NCI-H345 treated with DMSO at 0.1 percent for 48 hours (cell line): ENCODE measurements around the gene ATXN7L2.
A peak's percentile ranks its signal among the peaks of the same experiment; 100 is the strongest.

Experiments
- DNase-seq: peaks from one replicate; lab custom pipeline; 2025; ENCODE audit not compliant: unreplicated experiment; lab: John Stamatoyannopoulos, UW

Gene ATXN7L2

DNA sequence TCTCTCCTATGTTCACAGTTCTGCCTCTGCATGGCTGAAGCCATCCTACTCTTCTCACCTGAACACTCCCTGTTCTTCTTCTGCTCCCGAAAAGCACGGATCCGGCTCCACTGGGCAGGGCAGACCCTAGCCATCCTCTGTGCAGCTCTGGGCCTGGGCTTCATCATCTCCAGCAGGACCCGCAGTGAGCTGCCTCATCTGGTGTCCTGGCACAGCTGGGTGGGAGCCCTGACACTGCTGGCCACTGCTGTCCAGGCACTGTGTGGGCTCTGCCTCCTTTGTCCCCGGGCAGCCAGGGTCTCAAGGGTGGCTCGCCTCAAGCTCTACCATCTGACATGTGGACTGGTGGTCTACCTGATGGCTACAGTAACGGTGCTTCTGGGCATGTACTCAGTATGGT is 12.0 kb downstream of the ATXN7L2 start:
- DNase-seq = no peak

DNA sequence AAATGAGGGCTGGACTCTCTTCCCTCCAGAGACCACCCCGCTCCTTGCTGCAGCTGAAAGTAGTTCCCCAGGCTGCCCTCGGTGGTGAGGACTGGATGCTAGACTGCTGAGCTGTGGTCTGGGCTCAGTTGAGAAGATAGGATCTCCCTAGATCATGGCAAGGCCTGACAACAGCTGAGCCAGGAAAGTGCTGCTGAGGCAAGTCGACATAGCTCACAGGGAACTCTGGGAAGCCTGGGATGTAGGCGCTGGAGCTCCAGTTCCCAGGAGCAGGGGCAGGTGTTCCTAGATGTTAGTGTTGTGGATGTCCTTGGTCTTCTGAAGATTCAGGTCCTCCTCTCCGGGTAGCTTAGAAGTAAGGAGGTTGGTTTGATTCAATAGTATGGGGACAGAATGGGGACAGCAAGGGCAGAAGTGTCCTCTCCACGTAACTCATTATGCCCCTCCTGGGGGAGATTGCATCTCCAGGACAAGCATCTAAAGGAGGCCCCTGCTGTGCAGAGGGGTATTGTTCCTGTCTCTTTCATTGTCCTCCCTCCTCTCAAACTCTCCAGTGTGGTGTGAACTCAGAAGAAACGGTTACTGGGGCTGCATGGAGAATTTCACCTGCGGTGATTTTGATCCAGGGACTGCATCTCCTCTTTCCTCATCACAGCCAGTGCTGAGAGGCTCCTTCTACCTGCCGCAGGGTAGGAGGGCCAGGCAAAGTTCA is 13.9 kb downstream of the ATXN7L2 start:
- DNase-seq = no peak

DNA sequence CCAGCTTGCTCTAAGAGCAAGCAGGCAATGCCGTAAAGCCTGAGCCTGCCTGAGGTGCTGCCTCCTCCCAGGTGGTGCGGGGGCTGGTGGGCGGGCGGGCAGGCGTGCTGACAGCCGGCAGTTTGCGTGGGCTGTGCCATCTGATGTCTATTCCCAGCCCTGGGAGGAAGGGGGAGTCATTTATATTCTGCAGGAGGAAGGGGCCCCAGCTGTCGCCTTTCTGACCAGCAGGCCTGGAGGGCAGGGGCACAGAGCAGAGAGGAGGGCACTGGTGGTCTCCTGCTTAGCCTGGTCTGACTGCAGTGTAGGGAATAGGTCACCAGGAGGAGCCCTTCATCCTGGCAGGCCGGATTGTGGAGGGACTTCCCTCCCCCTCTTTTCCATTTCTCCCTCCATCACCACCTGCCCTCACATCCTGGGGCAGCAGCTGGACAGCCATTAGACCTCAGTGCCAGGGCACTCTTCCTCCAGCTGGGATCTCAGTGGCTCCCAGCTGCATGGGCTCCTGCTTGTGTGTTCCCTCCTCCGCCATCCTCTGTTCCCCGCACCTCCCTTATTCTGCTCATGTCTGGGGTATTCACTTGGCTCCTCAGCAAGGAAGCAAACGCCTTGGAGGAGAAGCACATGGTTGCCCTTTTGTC is 14.6 kb downstream of the ATXN7L2 start:
- DNase-seq = no peak

DNA sequence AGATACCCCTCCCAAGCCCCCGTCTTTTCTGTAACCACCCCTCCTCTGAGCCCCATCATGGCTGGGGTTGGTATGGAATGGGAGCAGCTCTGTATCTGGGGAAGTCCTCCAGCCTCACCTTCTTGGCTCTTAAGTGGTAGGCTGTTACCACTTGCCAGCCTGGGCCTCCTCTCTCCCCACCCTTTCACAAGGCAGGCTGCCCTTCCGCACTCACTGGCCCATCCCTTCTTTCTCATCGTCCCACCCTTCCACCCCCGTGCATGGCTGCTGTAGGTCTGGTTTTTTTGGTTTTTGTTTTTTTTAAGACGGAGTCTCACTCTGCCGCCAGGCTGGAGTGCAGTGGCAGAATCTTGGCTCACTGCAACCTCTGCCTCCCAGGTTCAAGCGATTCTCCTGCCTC is 15.4 kb downstream of the ATXN7L2 start:
- DNase-seq = no peak

DNA sequence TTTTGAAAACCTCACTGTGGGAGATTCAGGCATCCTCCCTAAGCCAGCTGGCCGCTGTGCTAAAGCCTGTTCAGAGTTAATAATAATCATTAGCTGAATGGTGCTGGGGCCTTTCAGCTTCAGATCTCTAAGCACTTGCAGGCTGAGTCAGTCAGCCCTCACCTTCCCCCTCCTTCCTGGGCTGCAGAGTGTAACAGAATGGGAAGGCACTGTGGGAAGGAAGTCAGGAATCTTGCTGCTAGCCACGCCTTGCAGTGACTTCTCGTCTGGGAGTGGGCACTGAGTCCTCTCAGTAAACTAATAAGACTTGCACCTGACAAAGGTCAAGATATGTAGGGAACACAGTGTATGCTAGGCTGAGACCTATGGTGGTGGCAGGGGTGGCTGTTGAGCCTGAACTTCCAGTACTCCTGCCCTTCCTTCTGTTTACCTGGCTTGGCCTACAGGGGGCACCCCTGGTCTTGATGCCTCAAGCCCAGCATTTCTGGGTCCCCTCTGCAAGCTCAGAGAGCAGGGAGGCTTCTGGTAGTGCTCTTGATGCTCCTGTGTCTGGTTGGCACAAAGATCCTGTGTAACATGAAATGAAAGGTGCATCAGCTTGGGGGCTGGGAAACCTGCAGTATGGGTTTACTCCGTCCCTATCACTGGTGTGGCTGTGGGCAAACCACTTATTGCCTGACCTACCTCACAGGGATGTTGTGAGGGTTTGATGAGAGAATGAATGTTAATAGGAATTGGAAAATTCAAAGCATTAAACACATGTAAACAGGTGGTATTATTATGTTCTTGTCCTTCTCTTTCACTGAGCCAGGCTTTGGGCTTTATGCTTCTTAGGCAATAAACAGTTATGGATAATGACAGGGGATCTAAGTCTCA is 16.2 kb downstream of the ATXN7L2 start:
- no peak for DNase-seq

DNA sequence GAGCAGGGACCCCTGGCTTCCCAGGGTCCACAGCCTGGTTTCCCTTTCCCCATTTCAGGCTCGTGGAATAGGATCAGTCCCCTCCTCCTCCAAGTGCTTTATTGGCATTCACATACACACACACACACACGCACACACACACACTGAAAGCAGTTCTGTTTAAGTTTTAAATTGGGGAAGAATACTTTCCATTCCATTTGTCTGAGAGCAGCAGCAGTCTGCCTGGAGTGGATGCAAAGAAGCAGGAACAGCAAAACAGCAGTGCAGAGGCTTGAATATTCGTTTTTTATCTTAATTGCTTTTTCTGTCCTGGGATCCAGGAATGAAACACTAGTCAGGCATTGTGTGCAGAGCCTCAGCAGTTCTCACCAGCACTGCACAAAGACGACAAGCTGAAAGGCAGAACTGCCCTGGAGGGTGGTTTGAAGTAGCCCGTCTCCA is 17.3 kb downstream of the ATXN7L2 start:
- no peak for DNase-seq

DNA sequence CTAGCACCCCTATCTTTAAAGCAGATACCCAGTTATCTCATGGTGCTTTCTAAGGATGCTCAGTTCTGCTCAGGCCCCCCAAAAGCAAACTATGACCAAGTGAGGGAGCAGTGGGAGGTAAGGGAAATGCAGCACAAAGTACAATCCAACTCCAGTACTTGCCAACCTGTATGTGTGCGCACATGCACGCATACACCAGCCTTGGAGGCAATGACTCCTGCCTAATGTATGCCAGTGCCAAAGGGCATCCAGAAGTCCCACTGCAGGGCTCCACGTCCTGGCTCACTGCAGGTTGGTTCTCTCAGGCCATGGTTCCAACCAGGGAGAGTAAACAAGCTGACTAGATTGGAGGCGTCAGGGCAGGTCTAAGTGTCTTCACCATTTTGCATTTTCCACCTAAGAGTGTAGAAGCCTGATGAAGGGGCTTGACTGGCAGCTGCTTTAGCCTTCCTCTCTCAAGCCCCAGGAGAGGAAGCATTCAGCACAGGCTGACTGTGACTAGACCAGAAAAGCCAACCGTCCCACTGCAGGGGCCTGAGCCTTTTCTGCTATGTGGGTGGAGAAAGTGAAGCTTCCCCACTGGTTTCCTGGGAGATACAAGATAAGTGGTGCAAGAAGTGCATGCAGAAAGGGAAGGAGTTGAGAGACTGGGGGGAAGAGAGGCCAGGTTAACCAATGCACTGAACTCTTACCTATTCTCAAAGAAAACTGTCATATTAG is 18.1 kb downstream of the ATXN7L2 start:
- no peak for DNase-seq

DNA sequence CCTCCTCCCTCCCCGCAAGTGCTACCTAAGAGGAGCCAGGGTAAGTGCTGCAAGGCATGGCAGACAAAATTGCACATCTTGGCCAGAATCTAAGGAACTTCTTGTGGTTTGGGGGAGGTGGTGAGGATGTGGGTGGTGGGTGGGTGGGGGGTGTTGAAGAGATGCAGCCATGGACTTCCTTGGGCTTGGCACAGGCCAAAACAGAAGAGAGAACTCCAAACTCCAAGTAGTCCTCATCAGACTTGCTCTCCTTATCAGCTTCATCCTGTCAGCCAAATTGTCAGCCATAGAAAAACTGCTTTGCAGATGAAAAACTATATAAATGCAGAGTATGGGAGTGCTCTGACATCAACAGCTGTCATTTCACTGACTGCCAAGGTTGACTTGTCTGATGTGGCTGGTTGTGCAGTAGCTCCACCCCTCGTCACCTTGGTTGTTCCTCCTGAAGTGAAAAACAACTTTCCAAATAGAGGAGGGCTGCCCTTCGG is 18.7 kb downstream of the ATXN7L2 start:
- no peak for DNase-seq

DNA sequence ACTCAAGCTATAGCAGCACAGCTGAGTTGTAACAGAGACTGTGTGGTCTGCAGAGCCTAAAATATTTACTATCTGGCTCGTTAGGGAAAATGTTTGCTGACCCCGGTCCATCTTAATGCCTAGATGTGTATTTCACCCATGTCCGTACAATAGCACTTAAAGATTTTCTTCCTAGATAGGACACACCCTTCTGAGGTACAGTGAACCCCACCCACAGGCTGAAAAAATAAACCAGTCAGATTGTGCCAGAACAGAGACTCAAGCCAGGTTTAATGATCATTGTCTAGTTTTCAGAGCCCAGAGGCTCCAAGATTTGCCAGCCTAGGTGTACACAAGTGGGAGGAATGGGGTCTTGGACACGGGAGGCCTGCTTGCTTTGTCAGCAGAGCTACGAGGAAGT is 20.2 kb downstream of the ATXN7L2 start:
- no peak for DNase-seq

DNA sequence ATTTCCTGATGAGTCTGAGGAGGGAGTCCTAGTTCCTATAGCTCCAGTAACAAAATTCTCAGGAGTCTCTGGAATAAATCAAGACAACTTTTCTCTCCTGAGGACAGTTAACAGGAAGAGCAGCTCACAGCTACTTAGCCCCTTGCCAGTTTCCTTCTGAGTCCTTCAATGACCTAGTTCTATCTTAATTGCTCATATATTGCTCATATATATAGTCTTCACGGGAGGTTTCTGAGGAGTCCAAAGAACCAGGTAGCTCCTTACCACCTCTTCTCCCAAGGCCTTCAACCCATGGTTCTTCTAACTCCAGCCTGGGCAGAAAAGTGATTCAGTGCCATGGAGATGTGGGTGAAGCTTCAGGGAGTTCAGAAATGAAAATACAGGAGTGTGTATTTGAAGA is 21.3 kb downstream of the ATXN7L2 start:
- DNase-seq = no peak

DNA sequence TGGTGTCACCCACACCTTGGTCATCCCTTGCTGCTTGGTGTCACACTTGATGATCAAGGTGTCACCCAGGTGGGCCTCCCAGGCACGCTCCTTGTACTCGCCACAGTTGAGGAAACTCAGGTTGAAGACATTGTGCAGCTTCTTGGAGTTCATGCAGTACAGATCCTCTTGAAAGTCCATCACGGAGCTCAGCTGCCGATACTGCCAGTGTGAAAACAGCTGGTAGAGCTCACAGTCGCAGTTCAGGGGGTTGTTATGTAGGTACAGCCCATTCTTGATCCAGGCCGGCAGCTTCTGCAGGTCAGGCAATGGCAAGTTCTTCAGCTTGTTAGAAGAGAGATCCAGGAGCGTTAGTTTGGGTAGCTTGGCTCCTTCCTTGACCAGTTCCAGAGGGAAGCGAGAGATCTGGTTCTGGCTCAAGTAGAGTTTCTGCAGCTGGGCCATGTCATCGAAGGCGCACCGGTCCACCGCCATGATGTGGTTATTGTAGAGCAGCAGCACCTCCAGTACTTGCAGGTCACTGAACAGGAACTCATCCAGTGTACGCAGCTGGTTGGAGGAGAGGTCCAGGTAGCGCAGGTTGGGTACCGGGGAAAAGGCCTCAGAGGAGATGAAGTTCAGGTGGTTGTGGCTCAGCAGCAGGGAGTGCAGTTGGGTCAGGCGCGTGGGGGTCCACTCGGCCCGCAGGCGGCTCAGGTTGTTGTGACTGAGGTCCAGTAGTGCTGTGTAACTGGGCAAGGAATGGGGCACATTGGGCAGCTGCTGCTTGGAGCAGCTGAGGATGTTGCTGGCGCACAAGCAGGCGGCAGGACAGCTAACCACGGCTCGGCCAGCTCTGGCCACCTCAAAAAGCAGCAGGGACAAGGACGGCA is 24.5 kb downstream of the ATXN7L2 start:
- DNase-seq = no peak

DNA sequence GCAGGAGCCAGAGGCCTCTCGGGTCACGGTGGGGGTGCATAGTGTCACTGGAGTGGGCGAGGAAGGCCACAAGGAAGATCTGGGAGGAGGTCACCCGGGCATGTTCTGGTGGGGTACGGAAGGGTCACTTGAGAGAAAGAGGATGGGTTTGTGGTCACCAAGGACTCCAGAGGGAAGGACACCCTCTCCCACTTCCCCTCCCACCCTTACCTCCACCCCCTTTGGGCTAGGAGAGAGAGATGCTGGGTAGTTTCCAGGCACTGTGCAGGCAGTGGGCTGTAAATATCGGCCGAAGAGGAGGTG is 25.1 kb downstream of the ATXN7L2 start:
- DNase-seq = no peak

DNA sequence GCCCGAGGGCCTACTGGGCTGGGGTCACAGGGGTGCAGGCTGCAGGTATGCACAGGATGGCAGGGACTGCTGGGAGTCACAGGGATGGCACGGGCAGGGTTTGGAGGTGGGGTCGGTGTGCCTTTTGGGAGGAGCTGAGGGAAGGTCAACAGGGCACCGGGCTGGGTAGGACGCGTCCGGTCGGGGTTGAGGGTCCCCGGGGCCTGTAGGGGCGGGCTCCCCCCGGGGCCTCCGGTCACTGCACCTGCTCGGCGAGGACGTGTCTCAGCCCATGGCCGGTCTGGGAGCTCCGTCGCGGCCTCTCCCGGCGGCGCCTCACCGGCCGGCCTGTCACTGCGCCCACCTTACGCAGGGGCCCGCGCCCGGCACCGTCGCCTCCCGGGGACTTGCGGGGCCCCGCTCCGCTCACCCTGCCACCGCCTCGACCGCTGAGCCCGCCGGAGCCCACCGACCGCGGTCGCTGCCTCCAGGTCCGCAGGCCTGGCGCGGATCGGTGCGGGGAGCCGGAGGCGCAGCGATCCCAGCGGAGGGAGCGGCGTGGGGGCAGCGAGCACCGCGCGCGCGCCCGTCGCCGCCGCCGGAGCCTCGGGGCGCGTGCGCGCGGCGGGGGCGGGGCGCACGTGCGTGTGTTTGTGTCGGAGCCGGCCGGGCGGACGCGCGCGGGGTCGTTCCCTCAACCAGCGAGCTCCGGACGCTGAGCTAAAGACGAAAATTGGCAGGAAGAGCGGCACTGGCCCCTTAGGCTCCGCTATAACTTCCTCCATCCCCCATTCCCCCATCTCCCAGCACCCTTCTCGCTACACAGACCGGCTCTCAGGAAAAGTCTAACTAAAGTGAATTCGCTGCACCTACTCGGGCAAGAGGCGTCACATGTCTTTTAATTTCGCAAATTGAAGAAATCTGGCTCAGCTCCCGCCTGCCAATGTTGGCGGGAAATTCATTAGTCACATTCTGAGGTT is 25.8 kb downstream of the ATXN7L2 start, which contains the start of gene AMIGO1:
Gene AMIGO1, minus strand, starts transcription at position 552 of the 959 bp plus-strand sequence. CDS start 815 bp downstream, outside the sequence.
- DNase-seq = peak; percentile 24

DNA sequence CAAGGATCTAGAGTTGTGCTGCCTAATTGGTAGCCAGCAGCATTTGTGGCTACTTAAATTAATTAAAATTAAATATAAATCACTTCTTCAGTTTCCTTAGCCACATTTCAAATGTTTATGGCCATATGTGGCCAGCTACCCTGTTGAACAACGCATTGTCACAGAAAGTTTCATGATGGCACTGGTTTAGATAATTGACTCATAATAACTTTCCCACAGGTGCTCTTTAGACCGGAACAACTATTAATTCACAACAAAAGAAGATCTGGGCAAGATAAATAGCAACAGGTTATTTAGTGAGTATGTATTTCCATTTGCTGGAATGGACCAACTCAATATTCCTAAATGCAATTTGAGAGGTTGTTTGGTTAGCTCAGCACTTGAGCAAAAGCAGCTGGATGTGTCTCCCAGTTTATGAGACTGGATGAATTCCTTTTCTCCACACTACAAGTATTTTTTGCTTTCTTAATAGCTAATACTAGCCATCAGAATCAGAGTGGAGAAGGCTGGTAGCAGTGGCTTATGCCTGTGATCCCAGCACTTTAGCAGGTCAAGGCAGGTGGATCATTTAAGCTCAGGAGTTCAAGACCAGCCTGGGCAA is 29.5 kb downstream of the ATXN7L2 start:
- no peak for DNase-seq

DNA sequence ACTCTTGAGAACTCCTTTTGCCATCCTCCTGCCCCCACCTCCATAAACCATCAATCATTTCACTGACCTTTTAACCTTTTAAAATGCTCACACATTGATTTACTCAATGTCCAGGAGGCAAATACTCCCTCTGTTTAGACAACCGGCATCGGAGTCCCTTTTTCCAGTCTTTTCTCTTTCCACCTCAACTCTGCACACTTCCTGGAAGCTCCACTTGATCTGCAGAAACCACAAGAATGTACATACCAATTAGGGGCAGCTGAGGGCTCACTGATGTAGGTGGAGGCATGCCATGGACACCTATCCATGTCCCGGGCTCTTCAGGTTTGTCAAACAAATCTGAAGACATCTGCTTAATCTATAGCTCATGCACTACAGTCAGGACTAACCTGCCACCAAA is 31.1 kb downstream of the ATXN7L2 start:
- no peak for DNase-seq

DNA sequence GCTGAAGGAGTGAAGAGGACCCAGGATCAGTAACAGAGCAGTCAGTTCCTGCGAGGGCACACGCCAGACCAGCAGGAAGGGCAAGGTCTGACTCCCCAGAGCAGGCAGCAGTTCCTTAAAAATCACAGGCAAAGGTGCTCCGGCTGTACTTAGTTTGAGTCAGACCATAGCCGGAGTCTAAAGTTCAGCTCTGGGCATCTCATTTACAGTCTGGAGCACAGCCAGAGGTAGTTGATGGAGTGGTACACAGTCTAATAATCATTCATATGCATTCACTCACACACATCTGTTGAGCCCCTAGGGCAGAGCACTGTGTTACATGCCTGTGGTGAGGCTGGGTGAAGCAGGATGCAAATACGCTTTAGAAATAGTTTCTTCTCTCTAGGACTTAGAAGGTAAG is 33.2 kb downstream of the ATXN7L2 start:
- no peak for DNase-seq

DNA sequence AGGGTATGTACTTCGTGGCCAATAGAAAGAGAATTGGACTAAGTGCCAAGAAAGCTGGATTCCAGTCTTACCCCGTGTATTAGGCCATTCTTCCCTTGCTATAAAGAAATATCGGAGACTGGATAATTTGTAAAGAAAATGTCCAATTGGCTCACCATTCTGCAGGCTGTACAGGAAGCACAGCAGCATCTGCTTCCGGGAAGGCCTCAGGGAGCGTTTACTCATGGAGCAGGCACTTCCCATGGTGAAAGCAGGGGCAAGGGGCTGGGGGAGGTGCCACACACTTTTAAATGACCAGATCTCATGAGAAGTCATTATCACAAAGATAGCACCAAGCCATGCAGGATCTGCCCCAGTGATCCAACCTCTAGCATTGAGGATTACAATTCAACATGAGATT is 33.6 kb downstream of the ATXN7L2 start:
- no peak for DNase-seq
